Neuronal stem cell (in vitro differentiated cells): Measurements from ENCODE around the gene PPP3R1.

Experiments used
- DNase-seq: peaks from one replicate; pipeline ENCODE4 v3.0.0-alpha.2; 2013; ENCODE audit warnings: low spot score
- H2AFZ ChIP-seq: one replicate; pipeline ENCODE4 v1.6.1; 2013; ENCODE audit warnings: mild to moderate bottlenecking, low read length, inconsistent platforms
- H2AK5ac ChIP-seq: 2 replicates; pipeline ENCODE4 v1.6.1; 2013; ENCODE audit warnings: low read depth, mild to moderate bottlenecking, inconsistent platforms, low read length, moderate library complexity, mixed read lengths
- H2BK120ac ChIP-seq: 2 replicates; pipeline ENCODE4 v1.6.1; 2013; ENCODE audit warnings: low read depth, mild to moderate bottlenecking, inconsistent platforms, low read length, moderate library complexity, mixed read lengths
- H2BK12ac ChIP-seq: one replicate; pipeline ENCODE4 v1.6.1; 2013; ENCODE audit warnings: low read length, inconsistent platforms
- H2BK15ac ChIP-seq: 2 replicates; pipeline ENCODE4 v1.6.1; 2013; ENCODE audit warnings: mild to moderate bottlenecking, low read length, inconsistent platforms, mixed read lengths
- H2BK5ac ChIP-seq: one replicate; pipeline ENCODE4 v1.6.1; 2013; ENCODE audit warnings: inconsistent platforms, mild to moderate bottlenecking, low read length, moderate library complexity
- H3K14ac ChIP-seq: one replicate; pipeline ENCODE4 v1.6.1; 2013; ENCODE audit warnings: low read length, inconsistent platforms
- H3K18ac ChIP-seq: 2 replicates; pipeline ENCODE4 v1.6.1; 2013; ENCODE audit warnings: low read length, inconsistent platforms
- H3K23ac ChIP-seq: 2 replicates; pipeline ENCODE4 v1.6.1; 2013; ENCODE audit warnings: low read depth, mild to moderate bottlenecking, mixed read lengths, low read length, inconsistent platforms; ENCODE audit not compliant: poor library complexity
- H3K27ac ChIP-seq: replicated peaks from 3 replicates; pipeline ENCODE4 v1.5.1; 2013; ENCODE audit warnings: low read length, inconsistent platforms
- H3K27me3 ChIP-seq, 3 experiments: 2 replicates each; pipeline ENCODE4 v1.6.1; 2013; ENCODE audit warnings: low read length in 3 of 3, mild to moderate bottlenecking in 2 of 3, inconsistent platforms in 1 of 3, low read depth in 1 of 3, mixed read lengths in 1 of 3, moderate library complexity in 1 of 3; ENCODE audit not compliant: control insufficient read depth in 3 of 3, insufficient read depth in 3 of 3
- H3K36me3 ChIP-seq, 2 donors: replicated peaks in 1 of 2; 2 replicates each; pipeline ENCODE4 v1.6.1; 2013; ENCODE audit warnings: low read length in 2 of 2; ENCODE audit not compliant: control insufficient read depth in 2 of 2, insufficient read depth in 2 of 2
- H3K4ac ChIP-seq: 2 replicates; pipeline ENCODE4 v1.6.1; 2013; ENCODE audit warnings: inconsistent platforms, mild to moderate bottlenecking, low read length, moderate library complexity
- H3K4me1 ChIP-seq, 2 donors: 1 replicate in 1 of 2; 2 replicates in 1 of 2; pipeline ENCODE4 v1.6.1; 2013; ENCODE audit warnings: low read length in 2 of 2, low read depth in 1 of 2; ENCODE audit not compliant: control insufficient read depth in 2 of 2, insufficient read depth in 1 of 2
- H3K4me2 ChIP-seq: one replicate; pipeline ENCODE4 v1.6.1; 2013; ENCODE audit warnings: mild to moderate bottlenecking, low read length, inconsistent platforms; ENCODE audit not compliant: insufficient read depth, poor library complexity, severe bottlenecking
- H3K4me3 ChIP-seq, 2 donors: 2 replicates each; pipeline ENCODE4 v1.5.1; 2013; ENCODE audit warnings: low read length in 2 of 2, mild to moderate bottlenecking in 2 of 2, inconsistent platforms in 1 of 2, moderate library complexity in 1 of 2
- H3K79me1 ChIP-seq: one replicate; pipeline ENCODE4 v1.6.1; 2013; ENCODE audit warnings: low read depth, mild to moderate bottlenecking, inconsistent platforms, low read length, moderate library complexity
- H3K9ac ChIP-seq: one replicate; pipeline ENCODE4 v1.6.1; 2013; ENCODE audit warnings: mild to moderate bottlenecking, low read depth, low read length, inconsistent platforms; ENCODE audit not compliant: poor library complexity
- H3K9me3 ChIP-seq, 2 donors: replicated peaks in 1 of 2; 2 replicates each; pipeline versions ENCODE3 to v1.6.1; 2013; ENCODE audit warnings: low read length in 2 of 2, mild to moderate bottlenecking in 2 of 2, inconsistent platforms in 1 of 2, low read depth in 1 of 2, mixed read lengths in 1 of 2, moderate library complexity in 1 of 2; ENCODE audit not compliant: control insufficient read depth in 2 of 2, insufficient read depth in 1 of 2
- H4K8ac ChIP-seq: one replicate; pipeline ENCODE4 v1.6.1; 2013; ENCODE audit warnings: low read depth, mild to moderate bottlenecking, inconsistent platforms, low read length, moderate library complexity
- H4K91ac ChIP-seq: one replicate; pipeline ENCODE4 v1.6.1; 2013; ENCODE audit warnings: low read length, low read depth, mild to moderate bottlenecking, inconsistent platforms; ENCODE audit not compliant: poor library complexity
- WGBS, 2 donors: extraction: QIAGEN DNeasy Blood & Tissue Kit; methylation state at CpG; one replicate each; pipeline ENCODE4 v1.1.7; 2013; ENCODE audit warnings: missing lambda C conversion rate in 2 of 2, mixed read lengths in 1 of 2; ENCODE audit not compliant: insufficient read length in 2 of 2, insufficient replicate concordance in 1 of 2; ENCODE audit errors: extremely low coverage in 2 of 2; 5-methylcytosine and 5-hydroxymethylcytosine counted together

The PPP3R1 gene

DNA sequence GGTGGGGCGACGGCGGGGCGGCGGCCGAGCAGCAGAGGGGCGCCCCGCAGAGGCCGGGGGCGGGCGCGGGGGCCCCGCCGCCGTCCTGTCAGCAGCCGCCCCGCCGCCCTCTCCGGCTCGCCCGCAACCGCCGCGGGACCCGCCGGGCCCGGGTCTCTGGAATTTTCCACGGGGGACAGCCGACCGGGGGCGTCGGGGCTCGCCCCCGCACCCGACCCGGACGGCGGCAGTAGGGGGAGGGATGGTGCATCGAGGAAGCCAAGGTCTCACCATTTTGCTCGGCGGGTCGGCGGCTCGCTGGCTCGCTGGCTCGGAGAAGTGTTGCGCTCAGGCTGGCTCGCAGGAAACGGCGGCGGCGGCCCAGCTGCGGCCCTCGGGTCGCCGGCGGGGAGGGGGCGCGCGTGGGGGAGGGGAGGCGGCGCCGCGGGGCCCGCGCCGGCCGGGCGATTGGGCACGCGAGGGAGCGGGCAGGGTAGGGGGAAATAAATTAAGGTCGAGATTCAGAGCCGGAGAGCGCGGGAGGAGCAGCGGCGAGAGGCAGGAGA is 405 bp downstream of the PPP3R1 start:
- H3K36me3 ChIP-seq: peaks cover 0 to 13% of the 10 kb centered on the region in 2 donors
- peak overlapping the region; percentile 83 for H2AFZ ChIP-seq
- peak overlapping the region; percentile 75 for H2AK5ac ChIP-seq
- H3K9me3 ChIP-seq: no peaks in the 10 kb centered on the region
- H2BK12ac ChIP-seq: no peak overlapping the region
- H3K79me1 ChIP-seq: peaks cover 5% of the 10 kb centered on the region
- H3K23ac ChIP-seq: peak overlapping the region; percentile 97
- H3K4me1 ChIP-seq: peaks cover 11 to 36% of the 10 kb centered on the region in 2 donors
- H2BK15ac ChIP-seq: peak overlapping the region; percentile 58
- H3K4me3 ChIP-seq: peak overlapping the region; percentile 90 to 93
- peak overlapping the region; percentile 98 for H3K9ac ChIP-seq
- H3K18ac ChIP-seq: peak overlapping the region; percentile 99
- no peak overlapping the region for H4K91ac ChIP-seq
- DNase-seq: peak; percentile 33
- peak overlapping the region; percentile 87 for H2BK5ac ChIP-seq
- peak overlapping the region; percentile 98 for H3K27ac ChIP-seq
- no CpG with 5 or more reads among the region's 78 CpGs for WGBS, 2 donors
- H4K8ac ChIP-seq: no peak overlapping the region
- H3K27me3 ChIP-seq: no peaks in the 10 kb centered on the region
- H3K14ac ChIP-seq: no peak overlapping the region
- H3K4me2 ChIP-seq: peak overlapping the region; percentile 61
- H2BK120ac ChIP-seq: peak overlapping the region; percentile 81
- H3K4ac ChIP-seq: no peak overlapping the region

DNA sequence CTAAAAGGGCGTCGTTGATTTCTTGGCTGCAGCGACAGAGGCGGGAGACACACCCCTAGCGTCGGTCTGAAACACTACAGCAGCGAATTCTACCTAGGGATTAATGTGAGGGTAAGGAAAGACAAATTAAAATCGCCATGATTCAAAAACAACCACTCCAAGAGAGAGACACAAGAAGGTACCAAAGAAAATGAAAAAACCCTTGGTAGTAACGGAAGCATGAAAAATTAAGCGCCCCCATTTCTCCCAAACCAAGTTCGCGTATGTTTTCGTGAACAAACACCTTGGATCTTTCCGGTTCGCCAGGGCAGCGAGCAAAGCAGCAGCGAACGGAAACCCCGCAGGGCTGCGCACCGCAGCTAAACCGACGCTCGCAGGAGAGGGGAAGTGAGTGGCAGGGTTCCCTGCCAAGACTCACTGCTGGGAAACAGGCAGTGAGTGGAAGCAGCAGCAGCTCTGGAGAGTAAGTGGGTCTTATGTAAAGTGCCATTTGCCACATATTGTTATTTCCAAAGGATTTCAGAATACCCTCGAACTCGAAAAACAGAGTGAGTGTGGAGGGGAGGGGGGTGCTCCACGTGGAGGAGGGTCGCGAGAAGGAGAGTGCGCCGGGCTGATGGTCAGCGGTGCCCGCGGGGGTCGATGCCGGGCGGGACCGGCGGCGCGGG is 1.0 kb downstream of the PPP3R1 start:
- Histone ChIP-seq H3K79me1 (peaks cover 7% of the 10 kb centered on the region), H3K4ac (no peak overlapping the region), H2BK5ac (peak overlapping the region; percentile 83), H2BK120ac (no peak overlapping the region), H3K23ac (peak overlapping the region; percentile 80), H3K18ac (peak overlapping the region; percentile 49), H2BK15ac (no peak overlapping the region), H3K14ac (no peak overlapping the region), H2BK12ac (peak overlapping the region; percentile 18), H4K91ac (no peak overlapping the region), H2AFZ (peak overlapping the region; percentile 48), H3K27ac (peak overlapping the region; percentile 98), H3K36me3 (peaks cover 0 to 13% of the 10 kb centered on the region in 2 donors), H3K9me3 (no peaks in the 10 kb centered on the region), H3K27me3 (no peaks in the 10 kb centered on the region), H3K4me2 (peak overlapping the region; percentile 61), H3K4me3 (peak overlapping the region; percentile 90 to 93), H4K8ac (no peak overlapping the region), H3K9ac (peak overlapping the region; percentile 89), H2AK5ac (no peak overlapping the region), H3K4me1 (peaks cover 11 to 30% of the 10 kb centered on the region in 2 donors)
- WGBS, 2 donors: no CpG with 5 or more reads among the region's 41 CpGs
- peak; percentile 69 for DNase-seq

DNA sequence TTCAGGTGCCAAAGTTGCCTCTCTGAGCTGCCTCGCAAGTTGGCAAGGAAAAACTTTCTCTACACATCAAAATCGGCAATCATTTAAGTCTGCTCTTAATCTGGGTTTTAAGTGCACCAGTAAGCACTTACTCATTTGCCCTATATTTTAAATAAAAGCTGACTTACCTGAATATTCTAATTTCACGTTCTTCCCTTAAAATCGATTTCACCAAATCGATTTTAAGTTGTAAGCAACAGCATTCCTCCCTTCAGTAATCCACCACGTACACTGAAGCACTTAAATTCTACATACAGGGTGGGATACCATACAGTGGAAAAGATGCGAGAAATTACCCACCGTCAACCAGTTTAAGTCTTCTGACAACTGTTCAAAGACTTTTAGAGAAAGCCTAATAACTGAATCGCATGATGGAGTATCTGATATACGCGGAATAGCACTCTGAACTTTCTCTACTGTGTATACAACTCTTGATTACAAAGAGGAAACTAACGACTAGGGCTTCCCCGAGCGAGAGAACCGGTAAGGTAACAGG is 1.6 kb downstream of the PPP3R1 start:
- Histone ChIP-seq H3K23ac (no peak overlapping the region), H3K4me2 (peak overlapping the region; percentile 75), H3K36me3 (peaks cover 0 to 13% of the 10 kb centered on the region in 2 donors)

DNA sequence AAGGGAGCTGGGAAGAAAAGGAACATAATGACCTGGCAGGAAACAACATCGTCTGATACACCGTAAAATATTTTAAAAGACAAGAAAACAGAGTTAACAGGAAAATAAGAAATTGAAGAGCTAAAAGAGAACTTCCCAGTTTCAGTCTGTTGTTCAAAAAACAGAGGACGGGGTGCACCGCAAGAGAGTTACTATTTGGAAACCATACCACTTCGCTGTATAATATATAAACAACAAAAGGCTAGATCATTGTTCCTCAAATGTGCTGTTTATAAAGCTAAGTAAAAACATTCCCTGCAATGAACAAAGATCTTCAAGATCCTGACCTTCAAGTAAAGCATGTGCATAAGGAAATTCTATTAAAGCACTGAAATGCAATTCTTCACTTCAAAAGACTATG is 2.1 kb downstream of the PPP3R1 start:
- Histone ChIP-seq H3K27me3 (no peaks in the 10 kb centered on the region), H3K27ac (no peak overlapping the region), H3K9ac (no peak overlapping the region), H3K79me1 (peaks cover 7% of the 10 kb centered on the region), H3K23ac (no peak overlapping the region), H4K91ac (no peak overlapping the region), H3K18ac (no peak overlapping the region), H2BK120ac (no peak overlapping the region), H3K4ac (no peak overlapping the region), H3K36me3 (peaks cover 0 to 15% of the 10 kb centered on the region in 2 donors), H2AFZ (no peak overlapping the region), H3K9me3 (no peaks in the 10 kb centered on the region), H3K4me2 (peak overlapping the region; percentile 37), H3K4me3 (peak overlapping the region; percentile 50 to 90), H4K8ac (no peak overlapping the region), H3K4me1 (peaks cover 8 to 24% of the 10 kb centered on the region in 2 donors), H2BK12ac (no peak overlapping the region), H2AK5ac (no peak overlapping the region), H2BK5ac (no peak overlapping the region), H2BK15ac (no peak overlapping the region), H3K14ac (no peak overlapping the region)
- no CpG with 5 or more reads among the region's 5 CpGs for WGBS, 2 donors
- DNase-seq: no peak

More for the DNA sequence above, 1.6 kb downstream of the PPP3R1 start:
- Histone ChIP-seq H4K91ac (no peak overlapping the region), H3K27ac (peak overlapping the region; percentile 40), H4K8ac (no peak overlapping the region), H3K4me1 (peaks cover 8 to 26% of the 10 kb centered on the region in 2 donors), H3K27me3 (no peaks in the 10 kb centered on the region), H2BK12ac (no peak overlapping the region), H3K4me3 (peak overlapping the region; percentile 90 to 93), H2AK5ac (no peak overlapping the region), H2BK120ac (no peak overlapping the region), H2BK5ac (no peak overlapping the region), H3K79me1 (peaks cover 7% of the 10 kb centered on the region), H3K14ac (no peak overlapping the region), H2AFZ (no peak overlapping the region), H3K9me3 (no peaks in the 10 kb centered on the region), H2BK15ac (no peak overlapping the region), H3K18ac (no peak overlapping the region), H3K9ac (no peak overlapping the region), H3K4ac (no peak overlapping the region)
- WGBS, 2 donors: no CpG with 5 or more reads among the region's 15 CpGs
- DNase-seq: no peak
